Activated CD4-positive, alpha-beta T cell treated with anti-CD3 and anti-CD28 coated beads, Interleukin-2, amount 50 U/mL, for 48 hours (primary cell): ENCODE data around the gene FBXW11.
"Not testable (repeated sequence)": the region's sequence is repeated elsewhere in the genome, so short reads cannot be mapped to it uniquely, and the experiment has no call there.

Source experiments
- DNase-seq, 2 experiments: peaks; one replicate each; pipeline ENCODE4 v3.0.0-alpha.2; 2020

Gene FBXW11

DNA sequence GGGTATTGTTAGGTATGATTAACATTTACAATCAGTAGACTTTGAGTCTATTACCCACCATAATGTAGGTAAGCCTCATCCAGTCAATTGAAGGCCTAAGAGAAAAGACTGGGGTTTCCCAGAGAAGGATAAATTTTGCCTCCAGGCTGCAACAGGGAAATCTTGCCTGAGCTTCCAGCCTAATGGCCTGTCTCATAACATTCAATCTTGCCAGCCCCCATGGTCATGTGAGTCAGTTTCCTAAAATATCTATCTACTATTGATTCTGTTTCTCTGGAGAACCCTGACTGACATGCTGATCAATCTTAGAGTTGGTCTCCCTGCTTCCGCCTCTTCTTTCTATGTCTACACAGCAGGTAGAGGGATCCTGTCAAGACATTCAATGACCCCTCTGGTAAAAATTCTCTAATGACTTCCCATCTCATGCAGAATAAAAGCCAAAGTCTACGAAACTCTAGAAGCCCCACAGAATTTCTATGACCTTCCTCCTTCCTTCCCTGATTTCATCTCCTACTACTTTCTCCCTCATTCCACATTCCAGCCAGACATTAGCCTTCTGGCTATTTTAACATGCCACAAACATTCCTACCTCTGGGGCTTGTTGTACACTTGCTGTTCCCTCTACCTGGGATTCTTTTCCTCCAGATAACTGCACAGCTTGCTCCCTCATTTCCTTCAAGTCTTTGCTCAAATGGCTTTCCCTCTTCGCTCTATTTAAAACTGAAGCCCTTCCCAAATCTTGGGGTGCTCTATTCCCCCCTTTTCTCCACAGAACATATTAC, 60.2 kb downstream of the FBXW11 start:
- DNase-seq: no peak

GRCh38 chr5:171945476-171945875, 61.0 kb downstream of the FBXW11 start:
- no peak for DNase-seq

DNA sequence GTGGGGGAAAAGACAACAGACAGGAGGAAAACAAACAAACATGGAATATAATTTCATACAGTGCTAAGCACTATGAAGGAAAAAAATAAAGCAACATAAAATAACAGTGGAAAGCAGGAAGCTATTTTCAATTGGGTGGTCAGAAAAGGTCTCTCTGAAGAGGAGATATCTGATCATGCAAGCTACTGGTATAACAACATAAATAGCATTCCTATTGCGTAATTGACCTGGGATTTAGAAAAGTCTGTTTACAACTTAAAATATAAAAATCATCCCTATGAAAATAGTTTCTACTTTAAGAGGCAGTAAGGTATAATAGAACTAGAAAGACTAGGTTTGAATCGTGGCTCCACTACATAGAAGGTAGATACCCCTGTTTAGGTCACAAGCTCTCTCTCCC, 61.4 kb downstream of the FBXW11 start:
- DNase-seq: no peak

DNA sequence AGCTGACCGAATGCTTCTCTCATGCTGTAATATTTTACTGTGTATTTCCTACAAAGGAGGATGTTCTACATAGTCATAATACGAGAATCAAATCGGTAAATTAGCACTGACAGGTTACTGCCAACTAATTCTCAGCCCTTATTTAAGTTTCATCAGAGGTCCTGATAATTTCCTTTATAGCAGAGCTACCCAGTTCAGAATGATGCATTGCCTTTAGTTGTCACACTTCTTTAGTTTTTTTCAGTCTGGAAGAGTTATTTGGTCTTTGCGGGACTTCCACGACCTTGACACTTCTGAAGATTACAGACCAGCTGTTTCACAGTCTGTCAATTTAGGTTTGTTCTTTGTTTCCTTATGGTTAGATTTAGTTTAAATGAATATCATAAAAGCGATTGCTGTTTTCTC, 64.3 kb downstream of the FBXW11 start:
- not testable (repeated sequence) for DNase-seq

GRCh38 chr5:171941675-171942074, 64.8 kb downstream of the FBXW11 start:
- not testable (repeated sequence) for DNase-seq

- DNase-seq: not testable (repeated sequence)
These were observed 65.2 kb downstream of the FBXW11 start for GRCh38 chr5:171941275-171941674.

DNA sequence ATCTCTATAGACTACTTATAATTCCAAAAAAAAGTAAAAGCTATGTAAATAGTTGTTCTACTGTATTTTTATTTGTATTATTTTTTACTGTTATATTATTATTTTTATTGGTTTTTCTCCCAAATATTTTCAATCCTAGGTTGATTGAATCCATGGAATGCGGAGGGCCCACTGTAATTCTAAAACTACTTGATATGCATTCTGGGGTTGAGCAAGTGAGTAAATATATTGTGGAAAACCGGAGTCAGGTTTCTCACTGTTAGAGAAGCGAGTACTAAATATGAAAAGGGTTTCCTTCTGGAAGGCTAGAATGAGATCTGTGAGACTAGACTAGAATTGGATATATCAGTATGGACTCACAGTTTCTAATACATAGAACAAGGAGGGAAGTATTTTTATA, 66.5 kb downstream of the FBXW11 start:
- no peak for DNase-seq

DNA sequence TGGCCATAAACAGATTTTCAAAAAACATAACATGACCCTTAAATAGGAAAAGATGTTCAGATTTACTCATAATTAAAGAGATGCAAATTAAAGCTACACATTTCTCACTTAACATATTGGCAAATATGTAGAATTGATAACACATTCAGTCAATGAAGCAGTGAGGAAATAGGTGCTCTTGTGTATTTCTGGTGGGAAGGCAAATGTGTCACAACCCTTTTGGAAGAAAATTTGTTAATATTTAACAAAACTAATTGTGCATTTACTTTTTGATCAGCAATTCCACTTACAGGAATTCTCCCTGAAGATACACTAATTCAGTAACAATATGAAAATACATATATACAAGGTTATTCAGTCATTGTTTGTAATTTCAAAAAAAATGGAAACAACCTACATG, 68.1 kb downstream of the FBXW11 start:
- no peak for DNase-seq

DNA sequence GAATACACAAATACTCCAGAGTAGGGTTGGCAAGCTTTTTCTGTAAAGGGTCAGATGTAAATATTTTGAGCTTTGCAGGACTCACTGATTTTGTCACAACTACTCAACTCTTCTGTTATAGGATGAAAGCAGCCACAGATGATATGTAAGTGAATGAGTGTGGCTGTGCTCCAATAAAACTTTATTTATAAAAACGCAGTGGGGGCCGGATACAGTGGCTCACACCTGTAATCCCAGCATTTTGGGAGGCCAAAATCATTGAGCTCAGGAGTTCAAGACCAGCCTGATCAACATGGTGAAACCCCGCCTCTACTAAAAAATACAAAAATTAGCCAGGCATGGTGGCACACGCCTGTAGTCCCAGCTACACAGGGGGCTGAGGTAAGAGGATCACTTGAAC, 69.1 kb downstream of the FBXW11 start:
- no peak for DNase-seq

DNA sequence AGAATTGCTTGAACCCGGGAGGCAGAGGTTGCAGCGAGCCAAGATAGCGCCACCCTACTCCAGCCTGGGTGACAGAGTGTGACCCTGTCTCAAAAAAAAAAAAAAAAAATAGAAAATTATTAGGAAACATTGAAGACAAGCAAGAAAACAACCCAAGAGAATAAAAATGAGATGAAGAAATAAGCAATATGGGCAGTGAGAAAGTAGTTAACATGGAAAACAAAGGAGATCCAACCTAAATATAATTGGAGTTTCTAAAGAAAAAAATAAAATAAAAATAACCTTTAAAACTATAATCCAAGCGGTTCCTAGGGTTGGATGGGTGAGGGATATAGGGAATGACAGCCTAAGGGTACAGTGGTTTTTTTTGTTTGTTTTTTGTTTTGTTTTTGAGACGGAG, 71.9 kb downstream of the FBXW11 start:
- DNase-seq: no peak

DNA sequence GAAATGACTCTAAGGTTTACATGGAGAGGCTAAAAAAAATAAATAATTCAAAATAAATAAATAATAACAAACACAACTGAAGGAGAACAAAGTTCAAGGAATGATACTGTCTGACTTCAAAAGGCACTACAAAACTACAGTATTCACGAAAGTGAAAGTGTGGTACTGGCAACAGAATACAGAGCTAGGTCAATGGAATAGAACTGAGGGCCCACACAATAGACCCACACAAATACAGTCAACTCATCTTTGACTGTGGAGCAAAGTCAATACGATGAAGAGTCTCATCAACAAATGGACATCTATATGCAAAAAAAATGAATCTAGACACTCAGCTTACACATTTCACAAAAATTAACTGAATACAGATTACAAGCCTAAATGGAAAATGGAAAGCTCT, 75.3 kb downstream of the FBXW11 start:
- no peak for DNase-seq

DNA sequence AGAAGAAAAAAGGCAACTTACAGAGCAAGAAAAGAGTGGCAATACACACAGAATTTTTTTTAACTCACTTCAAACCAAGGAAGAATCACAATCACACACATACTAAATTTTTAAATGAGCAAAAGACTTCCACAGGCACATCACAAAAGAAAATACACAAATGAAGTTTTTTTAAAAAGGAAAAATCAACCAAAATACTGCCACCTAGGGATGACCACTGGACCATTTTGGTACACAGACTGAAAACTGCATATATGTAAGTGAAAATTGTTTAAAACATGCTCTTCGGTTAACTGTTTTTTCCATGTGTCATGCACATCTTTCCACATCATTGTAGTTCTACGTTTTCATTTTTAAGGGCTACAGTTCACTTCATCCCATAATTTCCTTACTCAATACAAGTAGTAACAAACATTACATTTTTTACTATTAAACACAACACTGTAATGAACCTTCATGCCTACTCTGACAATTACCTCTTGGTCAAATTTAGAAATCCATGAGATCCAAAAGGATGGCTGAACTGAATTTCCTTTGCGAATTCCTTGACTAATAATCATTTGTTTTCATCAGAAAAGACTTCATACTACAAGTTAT, 79.0 kb downstream of the FBXW11 start:
- DNase-seq: no peak

- no peak for DNase-seq
These were observed 80.1 kb downstream of the FBXW11 start for GRCh38 chr5:171926311-171926710.

- DNase-seq: no peak
These were observed 81.8 kb downstream of the FBXW11 start for GRCh38 chr5:171924493-171925122.

DNA sequence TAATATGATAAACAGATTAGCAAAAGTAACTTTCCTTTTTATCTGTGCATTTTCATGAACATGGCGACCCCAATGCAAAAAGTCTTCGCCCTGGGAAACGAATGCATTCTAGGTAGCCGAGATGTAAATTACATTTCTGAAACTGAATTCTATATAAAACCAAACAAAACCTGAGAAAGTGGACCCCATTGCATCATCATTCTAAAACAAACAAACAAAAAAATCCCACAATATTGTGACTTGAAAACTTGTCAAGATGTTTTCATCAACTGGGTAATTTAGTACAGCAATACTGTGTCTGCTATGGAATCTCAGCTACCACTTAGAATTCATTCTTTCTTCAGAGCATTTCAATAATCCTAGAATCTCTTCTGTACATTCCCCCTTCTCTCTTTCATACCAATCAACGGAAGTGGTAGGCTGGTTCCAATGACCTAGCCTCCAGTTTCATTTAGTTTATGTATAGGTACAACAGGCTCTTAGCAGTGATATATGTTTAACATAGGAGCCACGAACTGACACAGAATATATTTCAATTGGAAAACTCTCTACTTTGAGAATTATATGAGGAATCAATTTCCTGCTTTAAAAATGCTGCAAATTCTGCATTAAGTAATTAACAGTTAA, 85.6 kb downstream of the FBXW11 start:
- no peak for DNase-seq

DNA sequence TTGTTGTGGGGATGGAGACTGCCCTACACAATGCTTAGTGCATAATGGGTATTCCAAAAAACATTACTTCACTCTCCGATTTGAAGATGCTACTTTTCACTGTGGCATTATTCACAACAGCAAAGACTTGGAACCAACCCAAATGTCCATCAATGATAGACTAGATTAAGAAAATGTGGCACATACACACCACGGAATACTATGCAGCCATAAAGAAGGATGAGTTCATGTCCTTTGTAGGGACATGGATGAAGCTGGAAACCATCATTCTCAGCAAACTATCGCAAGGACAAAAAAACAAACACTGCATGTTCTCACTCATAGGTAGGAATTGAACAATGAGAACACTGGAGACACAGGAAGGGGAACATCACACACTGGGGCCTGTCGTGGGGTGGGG, 90.7 kb downstream of the FBXW11 start:
- DNase-seq: not testable (repeated sequence)

GRCh38 chr5:171914726-171915338, 91.6 kb downstream of the FBXW11 start:
- no peak for DNase-seq

DNA sequence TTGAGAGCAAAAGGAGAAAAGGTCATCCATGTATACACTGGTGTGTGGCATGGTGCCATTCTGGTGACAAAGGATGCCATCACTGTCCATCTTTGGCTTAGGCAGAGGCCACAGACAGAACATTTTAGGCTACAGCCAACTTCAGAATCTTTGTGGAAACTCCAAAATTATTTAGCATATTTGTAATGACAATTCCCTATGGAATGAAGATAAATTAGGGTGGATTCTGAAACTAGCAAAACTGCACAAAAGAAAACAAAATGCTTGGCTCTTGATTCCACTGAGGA, 92.5 kb downstream of the FBXW11 start:
- no peak for DNase-seq

- no peak for DNase-seq
These were observed 95.3 kb downstream of the FBXW11 start for GRCh38 chr5:171911152-171911551.

DNA sequence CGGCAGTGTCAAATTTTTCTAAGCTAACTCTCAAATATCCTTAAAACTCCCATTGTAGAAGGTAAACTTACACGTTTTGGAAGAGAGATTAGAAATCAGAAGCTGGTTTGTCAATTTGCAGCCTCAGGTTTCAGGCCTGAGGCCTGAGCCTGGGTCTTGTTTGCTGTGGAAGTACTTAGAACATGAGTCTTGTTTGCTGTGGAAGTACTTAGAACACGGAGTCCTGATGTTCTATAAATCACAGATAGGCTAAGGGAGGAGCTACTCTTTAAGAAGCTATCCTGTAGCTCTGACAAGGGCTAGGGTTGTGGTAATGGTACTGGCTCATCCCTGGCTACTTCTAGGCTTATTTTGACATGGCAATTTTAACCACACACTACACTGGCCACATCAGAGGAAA, 97.8 kb downstream of the FBXW11 start:
- DNase-seq: no peak

DNA sequence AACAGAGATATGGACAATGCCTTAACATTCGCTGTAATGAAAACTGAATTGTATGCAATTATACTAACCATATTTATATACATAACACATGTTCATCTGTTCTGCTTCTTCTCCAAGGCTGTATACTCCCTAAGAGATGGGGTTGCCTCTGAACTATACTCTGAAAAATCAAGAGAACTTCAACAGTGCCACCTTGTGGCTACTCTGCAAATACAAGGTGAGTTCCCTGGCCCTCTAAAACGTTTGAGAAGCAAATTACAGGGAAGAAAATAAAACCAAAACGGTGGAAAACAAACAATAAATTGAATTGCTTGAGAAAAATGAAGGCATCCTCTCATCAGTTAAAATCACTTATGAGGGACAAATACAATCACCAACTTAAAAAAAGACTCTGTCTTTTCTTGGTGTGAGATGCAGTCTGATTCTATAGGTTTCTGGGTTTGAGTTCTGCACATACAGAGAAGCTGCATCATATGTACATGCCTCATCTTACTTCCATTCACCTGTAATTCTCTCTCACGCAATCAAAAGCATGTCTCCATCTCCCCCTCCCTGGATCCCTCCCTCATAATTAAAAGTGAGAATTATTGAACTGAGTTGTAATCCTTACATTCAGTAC, 98.6 kb downstream of the FBXW11 start:
- peak; percentile 35 to 57 for DNase-seq

- no peak for DNase-seq
These were observed 99.5 kb downstream of the FBXW11 start for GRCh38 chr5:171906703-171907590.
